Measurements from ENCODE around the gene SLC38A5. TPM values are rescaled to one million over a fixed set of nuclear protein-coding genes. Genes with fewer than 3 reads are reported as not detected.

SLC38A5 gene
- polyA plus RNA-seq, 1 donor (not counting 4 experiments of a cell fraction or from before 2014, with no cell fraction given): 199 TPM

- no peak for DNase-seq (ENCODE audit: low read depth, low spot score)
- H3K4me1 ChIP-seq (ENCODE audit: control insufficient read depth, extremely low read depth, insufficient read depth, low read length): no peaks in the 10 kb centered on the region
- H3K36me3 ChIP-seq (ENCODE audit: control insufficient read depth in 2 of 2, extremely low read depth in 1 of 2, insufficient read depth in 2 of 2, low read length in 2 of 2): peaks cover 3 to 7% of the 10 kb centered on the region in 2 experiments
- H3K9me3 ChIP-seq (ENCODE audit: control insufficient read depth, low read depth, low read length): no peaks in the 10 kb centered on the region
- no peak overlapping the region for H3K4me3 ChIP-seq (ENCODE audit: control insufficient read depth in 2 of 3, extremely low read depth in 1 of 3, insufficient read depth in 2 of 3, low read depth in 1 of 3, low read length in 3 of 3)
- no peak overlapping the region for H3K9ac ChIP-seq (ENCODE audit: control insufficient read depth, extremely low read depth, insufficient read depth, low read length)
- H3K27ac ChIP-seq (ENCODE audit: control insufficient read depth, insufficient read depth, low read length): no peak overlapping the region
- no peak for TF ChIP-seq EZH2 (IDR thresholded peaks at IDR 0.05; ENCODE audit: low read length)
- TF ChIP-seq CTCF (optimal IDR thresholded peaks at IDR 0.05 in 1 of 3, IDR thresholded peaks at IDR 0.05 in 1 of 3, conservative IDR thresholded peaks at IDR 0.05 in 1 of 3; ENCODE audit: extremely low read depth in 1 of 3, insufficient read depth in 2 of 3, low read length in 3 of 3): no peak
- no peak overlapping the region for H2AFZ ChIP-seq (ENCODE audit: control insufficient read depth, low read length)
- no peak overlapping the region for H3K4me2 ChIP-seq (ENCODE audit: control insufficient read depth, extremely low read depth, insufficient read depth, low read depth, low read length)
- H3K27me3 ChIP-seq (ENCODE audit: control insufficient read depth, extremely low read depth, insufficient read depth, low read length): no peaks in the 10 kb centered on the region
- H4K20me1 ChIP-seq (ENCODE audit: control insufficient read depth, extremely low read depth, insufficient read depth, low read length): no peaks in the 10 kb centered on the region
- no peaks in the 10 kb centered on the region for H3K9me1 ChIP-seq (ENCODE audit: control insufficient read depth, extremely low read depth, insufficient read depth, low read length)
- peaks cover 35% of the 10 kb centered on the region for H3K79me2 ChIP-seq (ENCODE audit: control insufficient read depth, insufficient read depth, low read length)
- dilution Hi-C loops (cut with MboI; ENCODE audit: extremely low pct_ligation_motif_present, low sequenced_read_pairs): no loop called here
- no peak for FAIRE-seq
Measured at GRCh38 chrX:48480583-48480982, 10.5 kb upstream of the SLC38A5 start.

- H3K9ac ChIP-seq (ENCODE audit: control insufficient read depth, extremely low read depth, insufficient read depth, low read length): no peak overlapping the region
- H3K27me3 ChIP-seq (ENCODE audit: control insufficient read depth, extremely low read depth, insufficient read depth, low read length): no peaks in the 10 kb centered on the region
- dilution Hi-C loops (cut with MboI; ENCODE audit: extremely low pct_ligation_motif_present, low sequenced_read_pairs): no loop called here
- no peaks in the 10 kb centered on the region for H3K4me1 ChIP-seq (ENCODE audit: control insufficient read depth, extremely low read depth, insufficient read depth, low read length)
- H2AFZ ChIP-seq (ENCODE audit: control insufficient read depth, low read length): no peak overlapping the region
- H3K9me1 ChIP-seq (ENCODE audit: control insufficient read depth, extremely low read depth, insufficient read depth, low read length): no peaks in the 10 kb centered on the region
- no peaks in the 10 kb centered on the region for H4K20me1 ChIP-seq (ENCODE audit: control insufficient read depth, extremely low read depth, insufficient read depth, low read length)
- peaks cover 3 to 7% of the 10 kb centered on the region in 2 experiments for H3K36me3 ChIP-seq (ENCODE audit: control insufficient read depth in 2 of 2, extremely low read depth in 1 of 2, insufficient read depth in 2 of 2, low read length in 2 of 2)
- no peak for FAIRE-seq
- H3K79me2 ChIP-seq (ENCODE audit: control insufficient read depth, insufficient read depth, low read length): peaks cover 35% of the 10 kb centered on the region
- no peak overlapping the region for H3K27ac ChIP-seq (ENCODE audit: control insufficient read depth, insufficient read depth, low read length)
- H3K9me3 ChIP-seq (ENCODE audit: control insufficient read depth, low read depth, low read length): no peaks in the 10 kb centered on the region
- DNase-seq (ENCODE audit: low read depth, low spot score): no peak
- TF ChIP-seq CTCF (optimal IDR thresholded peaks at IDR 0.05 in 1 of 3, IDR thresholded peaks at IDR 0.05 in 1 of 3, conservative IDR thresholded peaks at IDR 0.05 in 1 of 3; ENCODE audit: extremely low read depth in 1 of 3, insufficient read depth in 2 of 3, low read length in 3 of 3) (no peak), EZH2 (IDR thresholded peaks at IDR 0.05; ENCODE audit: low read length) (no peak)
- H3K4me3 ChIP-seq (ENCODE audit: control insufficient read depth in 2 of 3, extremely low read depth in 1 of 3, insufficient read depth in 2 of 3, low read depth in 1 of 3, low read length in 3 of 3): no peak overlapping the region
- no peak overlapping the region for H3K4me2 ChIP-seq (ENCODE audit: control insufficient read depth, extremely low read depth, insufficient read depth, low read depth, low read length)
Measured at GRCh38 chrX:48480142-48480541, 10.1 kb upstream of the SLC38A5 start.

All from keratinocyte (primary cell).